NCI-H1092 (cell line): ENCODE data around the gene KLHDC2.
"Not testable (repeated sequence)": the region's sequence is repeated elsewhere in the genome, so short reads cannot be mapped to it uniquely, and the experiment has no call there.

Source experiments
- DNase-seq: peaks from one replicate; lab custom pipeline; 2025; lab: John Stamatoyannopoulos, UW

The KLHDC2 gene

DNA sequence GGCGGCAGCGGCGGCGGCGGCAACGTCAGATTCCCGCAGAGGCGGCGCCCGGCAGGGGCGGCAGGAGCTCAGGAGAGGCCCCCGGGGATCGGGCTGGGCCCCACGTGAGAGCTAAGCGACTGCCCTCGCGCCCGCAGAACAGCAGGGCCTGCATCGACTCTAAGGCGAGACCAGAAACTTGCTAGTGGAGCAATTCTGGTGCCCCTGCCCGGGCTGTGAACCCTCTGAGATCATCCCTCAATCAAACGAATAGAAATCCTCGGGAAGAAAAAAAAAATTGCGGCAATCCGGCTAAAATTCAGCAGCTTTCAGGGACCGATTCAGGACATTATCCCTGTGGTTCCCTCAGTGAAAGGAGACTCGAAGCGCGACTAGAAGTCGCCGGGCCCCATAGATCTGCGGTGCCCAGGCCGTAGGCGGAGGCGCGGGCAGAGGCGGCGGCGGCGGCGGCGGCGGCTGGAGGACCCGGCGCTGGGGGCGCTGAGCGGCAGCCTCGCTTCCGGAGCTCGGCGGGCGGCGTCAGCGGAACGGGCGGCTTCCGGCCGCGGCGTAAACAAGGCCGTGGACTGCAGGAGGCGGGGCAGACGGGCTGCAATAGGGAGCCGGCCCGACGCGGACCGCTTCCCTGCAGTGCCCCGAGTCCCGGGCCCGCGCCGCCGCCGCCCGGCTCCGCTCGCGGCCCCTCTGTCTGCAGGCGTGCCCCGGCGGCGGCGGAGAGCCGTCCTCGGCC is at the start of gene KLHDC2:
Gene KLHDC2, plus strand, starts transcription at position 583 of the 730 bp plus-strand sequence. CDS start 316 bp downstream, outside the sequence.
- peak; percentile 85 for DNase-seq

DNA sequence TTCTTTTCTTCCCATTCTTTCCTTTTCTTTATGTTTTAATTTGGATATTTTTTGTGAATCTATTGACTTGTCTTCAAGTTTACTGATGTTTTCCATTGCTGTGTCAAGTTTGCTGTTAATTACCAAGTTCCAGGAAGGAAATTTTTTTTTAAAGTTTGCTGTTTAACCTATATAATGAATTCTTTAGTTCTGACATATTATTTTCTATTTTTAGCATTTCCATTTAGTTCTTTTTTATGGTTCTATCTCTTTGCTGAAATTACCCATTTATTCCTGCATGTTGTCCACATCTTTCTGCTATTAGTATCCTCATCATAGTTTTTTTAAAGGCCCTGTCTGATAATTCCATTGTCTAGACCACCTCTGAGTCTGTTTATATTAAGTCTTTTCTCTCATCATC is 47.2 kb upstream of the KLHDC2 start:
- no peak for DNase-seq

- not testable (repeated sequence) for DNase-seq
Measured at GRCh38 chr14:49721733-49722435, 46.1 kb upstream of the KLHDC2 start.

- no peak for DNase-seq
Measured at GRCh38 chr14:49727171-49727570, 40.8 kb upstream of the KLHDC2 start.

DNA sequence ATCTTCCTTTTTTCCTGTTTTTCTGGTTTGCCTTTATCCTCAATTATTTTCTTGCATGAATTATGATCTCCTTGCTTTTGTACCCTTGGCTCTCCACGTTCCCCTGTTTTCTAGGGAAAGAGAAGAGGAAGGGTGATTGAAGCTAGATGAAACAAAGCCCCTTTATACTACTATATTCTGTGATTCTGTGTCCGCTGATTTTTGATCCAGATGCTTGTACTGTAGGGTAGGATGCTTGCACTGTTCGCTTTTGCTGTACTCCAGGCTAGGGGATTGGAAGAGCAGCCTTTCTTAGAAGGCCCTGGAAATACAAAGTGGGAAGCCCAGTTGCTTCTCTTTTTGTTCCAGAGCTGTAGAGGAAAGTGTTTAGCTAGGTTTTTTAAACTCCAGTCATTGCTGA is 35.1 kb upstream of the KLHDC2 start:
- no peak for DNase-seq

- DNase-seq = no peak
Measured at GRCh38 chr14:49733836-49734235, 34.1 kb upstream of the KLHDC2 start.

GRCh38 chr14:49735669-49736068 is 32.3 kb upstream of the KLHDC2 start:
- DNase-seq = not testable (repeated sequence)

DNA sequence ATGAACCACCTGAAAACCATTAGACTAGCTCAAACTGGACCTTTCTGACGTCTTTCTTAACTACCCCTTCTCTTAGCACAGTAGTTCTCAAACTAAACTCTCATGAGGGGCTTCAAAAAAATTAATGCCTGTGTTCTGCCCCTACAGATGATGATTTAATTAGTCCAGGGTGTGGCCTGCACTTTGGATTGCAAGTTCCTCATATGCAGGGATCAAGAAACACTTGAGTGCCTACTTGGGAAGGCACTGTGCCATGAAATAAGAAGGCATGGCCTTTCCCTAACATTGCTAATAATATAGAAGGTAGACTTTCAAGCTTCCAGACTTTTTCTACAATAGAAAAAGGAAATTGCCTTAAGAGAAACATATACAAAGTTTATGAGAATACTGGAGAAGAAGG is 22.8 kb upstream of the KLHDC2 start:
- no peak for DNase-seq

DNA sequence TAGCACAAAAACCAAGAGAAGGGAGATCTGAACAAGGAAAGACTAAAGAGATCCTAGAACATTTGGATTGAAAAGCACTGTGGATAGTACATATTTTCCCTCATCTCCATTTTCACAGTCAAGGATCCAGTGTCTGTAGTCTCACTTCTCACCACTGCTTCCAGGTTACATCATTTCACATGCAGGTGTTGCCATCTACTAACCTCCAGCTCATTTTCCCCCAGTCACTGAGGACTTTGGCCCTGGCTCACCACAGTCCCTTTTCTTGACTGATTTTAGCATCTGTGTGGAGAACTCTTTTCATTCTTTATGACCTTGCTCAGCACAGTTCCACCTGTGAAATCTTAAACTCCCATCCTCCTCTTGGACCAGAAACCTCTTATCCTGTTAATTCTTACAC is 21.5 kb upstream of the KLHDC2 start:
- not testable (repeated sequence) for DNase-seq

GRCh38 chr14:49754570-49755097 is 13.3 kb upstream of the KLHDC2 start:
- DNase-seq = no peak

GRCh38 chr14:49755378-49755777 is 12.6 kb upstream of the KLHDC2 start:
- no peak for DNase-seq

GRCh38 chr14:49761839-49762551 is 6.0 kb upstream of the KLHDC2 start:
- DNase-seq = no peak

DNA sequence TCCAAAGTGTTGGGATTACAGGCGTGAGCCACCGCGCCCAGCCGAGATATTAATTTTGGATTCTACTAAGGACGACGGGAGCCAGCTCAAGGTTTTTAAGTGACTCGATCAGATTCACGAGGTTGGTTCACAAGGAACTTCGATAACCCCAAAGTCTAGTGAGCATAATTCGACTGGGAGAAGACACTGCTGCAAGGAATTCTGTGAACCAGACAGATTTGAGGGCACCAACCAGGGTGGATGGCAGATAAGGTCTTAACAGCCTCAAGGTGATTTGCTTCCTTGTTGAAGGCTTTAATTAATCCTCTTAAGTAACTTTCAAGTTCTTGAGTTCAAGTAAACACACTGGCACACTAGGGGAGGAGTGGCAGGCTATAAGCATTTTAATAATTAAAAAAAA is 1.1 kb upstream of the KLHDC2 start:
- no peak for DNase-seq

DNA sequence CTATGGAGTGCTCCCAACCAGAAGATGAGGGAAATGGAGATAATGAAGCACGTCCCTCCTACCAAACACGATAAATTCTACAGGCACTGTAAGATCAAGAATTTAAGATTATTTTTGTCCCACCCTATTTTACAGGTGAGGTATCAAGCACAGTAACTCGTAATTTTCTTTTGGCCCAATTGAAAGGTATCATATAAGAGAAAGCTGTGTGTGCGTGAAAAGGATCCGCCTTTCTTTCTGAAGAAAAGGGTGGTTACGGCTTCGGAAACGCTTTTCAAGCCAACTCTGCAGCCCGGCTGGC is 733 bp upstream of the KLHDC2 start:
- no peak for DNase-seq

GRCh38 chr14:49768301-49769121 is 558 bp downstream of the KLHDC2 start:
- peak; percentile 46 for DNase-seq

DNA sequence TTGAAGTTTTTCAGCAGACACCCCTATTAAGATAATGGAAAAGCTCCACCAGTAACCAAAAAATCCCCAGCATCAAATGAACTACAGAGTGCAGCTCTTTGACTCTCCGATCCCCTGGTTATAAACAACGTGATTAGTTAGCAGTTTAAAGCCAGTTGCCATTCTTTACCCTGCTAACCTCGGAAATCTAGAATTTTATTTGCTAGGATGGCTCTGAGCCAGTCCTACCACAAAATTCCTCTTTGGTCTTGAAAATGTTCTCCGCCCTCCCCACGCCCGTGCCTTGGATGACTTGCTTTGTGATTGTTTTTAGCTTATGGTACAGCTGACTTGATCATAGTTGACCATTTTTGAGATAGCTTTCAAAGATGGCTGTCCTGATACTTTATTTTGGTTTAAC is 1.2 kb downstream of the KLHDC2 start:
- no peak for DNase-seq

DNA sequence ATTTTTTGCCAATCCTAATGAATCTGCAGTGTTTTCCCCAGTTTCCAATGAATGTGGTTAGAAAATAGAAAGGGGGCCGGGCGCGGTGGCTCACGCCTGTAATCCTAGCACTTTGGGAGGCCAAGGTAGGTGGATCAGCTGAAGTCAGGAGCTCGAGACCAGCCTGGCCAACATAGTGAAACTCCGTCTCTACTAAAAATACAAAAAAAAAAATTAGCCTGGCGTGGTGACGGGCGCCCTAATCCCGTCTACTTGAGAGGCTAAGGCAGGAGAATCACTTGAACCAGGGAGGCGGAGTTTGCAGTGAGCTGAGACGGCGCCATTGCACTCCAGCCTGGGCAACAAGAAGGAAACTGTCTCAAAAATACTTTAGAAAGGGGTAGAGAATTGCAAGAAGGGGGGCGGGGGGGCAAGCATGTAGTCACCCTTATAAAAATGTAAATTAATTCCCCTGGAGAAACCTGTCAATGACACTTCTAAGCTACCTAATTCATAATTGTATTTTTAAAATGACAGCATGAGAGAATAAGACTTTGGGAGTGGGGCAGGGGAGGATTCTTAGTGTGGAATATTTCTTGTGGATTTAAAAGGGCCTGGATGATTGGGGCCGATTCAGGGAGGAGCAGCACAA is 1.7 kb downstream of the KLHDC2 start:
- no peak for DNase-seq

DNA sequence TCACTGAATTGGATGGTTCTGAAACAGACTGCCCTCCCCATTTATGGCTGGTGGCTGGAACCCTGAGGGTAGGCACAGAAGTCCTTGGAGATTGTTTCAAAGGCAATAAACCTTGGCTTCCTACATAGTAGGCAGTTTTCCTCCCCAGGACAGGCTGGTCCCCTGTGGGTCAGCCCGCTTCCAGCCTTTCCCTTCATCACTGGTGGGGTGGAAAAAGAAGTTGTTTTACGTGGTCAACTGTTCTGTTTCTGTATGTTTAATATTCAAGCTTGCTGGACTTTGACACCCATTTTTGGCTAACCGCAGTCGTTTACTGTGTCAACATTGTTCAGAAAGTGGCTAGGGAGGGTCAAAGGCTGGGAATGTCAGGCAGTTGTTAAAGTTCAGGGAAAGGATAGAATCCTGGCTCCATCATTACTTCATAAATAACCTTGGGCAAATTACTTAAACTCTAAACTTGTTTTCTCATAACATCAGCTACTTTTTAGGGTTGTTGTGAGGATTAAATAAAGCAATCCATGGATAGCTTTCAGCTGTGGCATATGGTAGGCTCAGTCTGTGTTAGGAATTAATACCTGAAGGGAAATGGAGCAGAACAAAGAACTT is 2.4 kb downstream of the KLHDC2 start:
- DNase-seq = no peak

- DNase-seq = not testable (repeated sequence)
Measured at GRCh38 chr14:49771691-49772090, 3.7 kb downstream of the KLHDC2 start.

DNA sequence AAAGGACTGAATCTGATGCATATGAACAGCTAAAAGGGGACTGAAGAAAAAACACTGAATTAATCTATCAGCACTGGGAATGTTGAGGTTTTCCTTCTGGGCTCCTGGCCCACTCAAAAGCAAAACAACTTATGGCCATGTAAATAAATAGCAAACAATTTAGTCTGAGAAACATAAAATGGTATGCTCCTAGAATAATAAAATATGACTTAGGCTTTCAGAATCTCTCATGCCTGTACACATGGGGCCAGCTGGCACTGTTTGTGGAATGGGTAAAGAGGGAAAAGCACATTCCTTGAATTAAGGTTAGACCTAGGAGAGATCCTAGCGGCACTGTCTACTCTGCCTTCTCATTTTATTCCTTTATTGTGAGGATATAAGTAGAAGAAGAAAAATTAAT is 6.2 kb downstream of the KLHDC2 start:
- DNase-seq = no peak

DNA sequence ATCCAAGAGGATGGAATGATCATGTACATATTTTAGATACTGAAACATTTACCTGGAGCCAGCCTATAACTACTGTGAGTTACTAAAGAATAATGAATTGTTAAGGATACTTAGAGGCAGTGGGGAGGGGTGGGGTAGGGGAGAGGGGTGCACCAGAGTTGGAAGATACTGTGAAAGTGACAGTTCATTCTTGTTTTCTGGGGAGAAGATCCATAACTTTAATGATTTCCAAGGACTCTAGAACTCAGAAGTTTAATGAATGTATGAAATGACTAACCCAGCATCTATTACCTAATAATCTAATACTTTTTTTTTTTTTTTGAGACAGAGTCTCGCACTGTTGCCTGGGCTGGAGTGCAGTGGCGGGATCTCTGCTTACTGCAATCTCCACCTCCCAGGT is 10.5 kb downstream of the KLHDC2 start:
- DNase-seq = no peak
